Uterus (tissue), 4 donors: Measurements from ENCODE around the gene CLEC3B. TPM values are rescaled to one million over a fixed set of nuclear protein-coding genes. Genes with fewer than 3 reads are reported as not detected.

Source experiments
- DNase-seq, 2 donors: peaks; one replicate each; pipeline ENCODE4 v3.0.0-alpha.2; 2019 to 2020
- H3K27ac ChIP-seq, 2 donors: fragments of 200-600 bp; sonication (generic); 1 replicate in 1 of 2; 2 replicates in 1 of 2; pipeline ENCODE4 v1.5.1; 2016 to 2018
- H3K27me3 ChIP-seq, 2 donors: fragments of 200-600 bp; sonication (generic); one replicate each; pipeline ENCODE4 v1.5.1; 2018 to 2019; ENCODE audit warnings: control low read depth in 1 of 2
- H3K36me3 ChIP-seq, 2 donors: fragments of 200-600 bp; sonication (generic); one replicate each; pipeline ENCODE4 v1.5.1; 2019; ENCODE audit warnings: control low read depth in 1 of 2
- H3K4me1 ChIP-seq, 2 donors: fragments of 200-600 bp; sonication (generic); one replicate each; pipeline ENCODE4 v1.5.1; 2018 to 2019; ENCODE audit warnings: control low read depth in 1 of 2
- H3K4me3 ChIP-seq, 2 donors: fragments of 200-600 bp; sonication (generic); 1 replicate in 1 of 2; 2 replicates in 1 of 2; pipeline ENCODE4 v1.5.1; 2018 to 2019; ENCODE audit warnings: mild to moderate bottlenecking in 1 of 2
- H3K9me3 ChIP-seq, 2 donors: fragments of 200-600 bp; sonication (generic); one replicate each; pipeline ENCODE4 v1.5.1; 2019; ENCODE audit warnings: control low read depth in 1 of 2
- CTCF ChIP-seq, 4 experiments: fragments of 200-600 bp in 2 of 4; fragments of 450-650 bp in 2 of 4; sonication (generic) in 2 of 4; IDR thresholded peaks; one replicate each; pipeline ENCODE4 v1.5.1; 2016 to 2019; ENCODE audit warnings: antibody characterized with exemption in 4 of 4, mild to moderate bottlenecking in 2 of 4, moderate library complexity in 1 of 4
- POLR2A ChIP-seq, 2 donors: fragments of 450-650 bp; IDR thresholded peaks; one replicate each; pipeline ENCODE4 v1.6.1; 2016; ENCODE audit warnings: antibody characterized with exemption in 2 of 2, mild to moderate bottlenecking in 1 of 2, moderate library complexity in 1 of 2
- intact Hi-C: fragments of 100-400 bp; cut with DNase I; formaldehyde crosslinking; loops from one replicate; pipeline ENCODE4 v1.15.1; 2023; ENCODE audit warnings: low total_unique reads
- total RNA-seq, 4 donors: library from RNA; depleted of rRNA in 3 of 4; stranded (reverse); fragments of >200 nt in 3 of 4; gene quantifications; one replicate each; pipeline versions ENCODE4 v1.1.0 to v1.2.4, GENCODE V29; 2014 to 2023
- donor health status: DM: yes; HTN: yes; CAD: no.

The CLEC3B gene
- total RNA-seq, 4 donors from 2014 or later, result 35.0 to 248 (median 62.6) TPM

- DNase-seq, result no peak
- no peak for TF ChIP-seq CTCF (IDR thresholded peaks at IDR 0.05)
- no peak for TF ChIP-seq POLR2A (IDR thresholded peaks at IDR 0.05)
Measured at GRCh38 chr3:45002139-45002660, 23.9 kb upstream of the CLEC3B start.

GRCh38 chr3:45002720-45003119, 23.4 kb upstream of the CLEC3B start:
- no peak overlapping the region for H3K27ac ChIP-seq
- no peak for TF ChIP-seq CTCF (IDR thresholded peaks at IDR 0.05)
- no peak for TF ChIP-seq POLR2A (IDR thresholded peaks at IDR 0.05)
- no peak overlapping the region for H3K4me3 ChIP-seq
- no peaks in the 10 kb centered on the region for H3K27me3 ChIP-seq
- DNase-seq, result no peak
- no peaks in the 10 kb centered on the region for H3K36me3 ChIP-seq
- no peaks in the 10 kb centered on the region for H3K9me3 ChIP-seq
- intact Hi-C loops, result no loop called here
- H3K4me1 ChIP-seq, result no peaks in the 10 kb centered on the region

More at GRCh38 chr3:45002139-45002660, 23.9 kb upstream of the CLEC3B start:
- Histone ChIP-seq H3K36me3 (no peaks in the 10 kb centered on the region), H3K4me3 (no peak overlapping the region), H3K27ac (no peak overlapping the region), H3K9me3 (no peaks in the 10 kb centered on the region), H3K27me3 (no peaks in the 10 kb centered on the region), H3K4me1 (no peaks in the 10 kb centered on the region)
- intact Hi-C loops, result no loop called here

GRCh38 chr3:45003406-45003805, 22.7 kb upstream of the CLEC3B start:
- Histone ChIP-seq H3K9me3 (no peaks in the 10 kb centered on the region), H3K4me3 (no peak overlapping the region), H3K36me3 (no peaks in the 10 kb centered on the region), H3K4me1 (no peaks in the 10 kb centered on the region), H3K27ac (no peak overlapping the region), H3K27me3 (no peaks in the 10 kb centered on the region)
- TF ChIP-seq POLR2A (IDR thresholded peaks at IDR 0.05), result no peak
- TF ChIP-seq CTCF (IDR thresholded peaks at IDR 0.05), result no peak
- no peak for DNase-seq
- intact Hi-C loops, result no loop called here

GRCh38 chr3:45003859-45004258, 22.2 kb upstream of the CLEC3B start:
- H3K9me3 ChIP-seq, result no peaks in the 10 kb centered on the region
- intact Hi-C loops, result no loop called here
- H3K36me3 ChIP-seq, result no peaks in the 10 kb centered on the region
- H3K27me3 ChIP-seq, result no peaks in the 10 kb centered on the region
- no peak overlapping the region for H3K27ac ChIP-seq
- H3K4me3 ChIP-seq, result no peak overlapping the region
- no peak for TF ChIP-seq POLR2A (IDR thresholded peaks at IDR 0.05)
- no peak for TF ChIP-seq CTCF (IDR thresholded peaks at IDR 0.05)
- no peaks in the 10 kb centered on the region for H3K4me1 ChIP-seq
- DNase-seq, result no peak

GRCh38 chr3:45007091-45007490, 19.0 kb upstream of the CLEC3B start:
- Histone ChIP-seq H3K27ac (no peak overlapping the region), H3K27me3 (no peaks in the 10 kb centered on the region), H3K9me3 (no peaks in the 10 kb centered on the region), H3K4me1 (peaks cover 0 to 11% of the 10 kb centered on the region in 2 donors), H3K36me3 (no peaks in the 10 kb centered on the region), H3K4me3 (no peak overlapping the region)
- intact Hi-C loops, result no loop called here
- DNase-seq, result no peak
- TF ChIP-seq CTCF (IDR thresholded peaks at IDR 0.05), result no peak
- TF ChIP-seq POLR2A (IDR thresholded peaks at IDR 0.05), result no peak
